NK-92 treated with Interleukin-12 subunit alpha and Interleukin-12 subunit beta, amount 100 ng/mL, for 24 hours (cell line): Measurements from ENCODE around the gene FMNL2.

Experiments
- DNase-seq: peaks from one replicate; lab custom pipeline; 2025; lab: John Stamatoyannopoulos, UW

Gene FMNL2

DNA sequence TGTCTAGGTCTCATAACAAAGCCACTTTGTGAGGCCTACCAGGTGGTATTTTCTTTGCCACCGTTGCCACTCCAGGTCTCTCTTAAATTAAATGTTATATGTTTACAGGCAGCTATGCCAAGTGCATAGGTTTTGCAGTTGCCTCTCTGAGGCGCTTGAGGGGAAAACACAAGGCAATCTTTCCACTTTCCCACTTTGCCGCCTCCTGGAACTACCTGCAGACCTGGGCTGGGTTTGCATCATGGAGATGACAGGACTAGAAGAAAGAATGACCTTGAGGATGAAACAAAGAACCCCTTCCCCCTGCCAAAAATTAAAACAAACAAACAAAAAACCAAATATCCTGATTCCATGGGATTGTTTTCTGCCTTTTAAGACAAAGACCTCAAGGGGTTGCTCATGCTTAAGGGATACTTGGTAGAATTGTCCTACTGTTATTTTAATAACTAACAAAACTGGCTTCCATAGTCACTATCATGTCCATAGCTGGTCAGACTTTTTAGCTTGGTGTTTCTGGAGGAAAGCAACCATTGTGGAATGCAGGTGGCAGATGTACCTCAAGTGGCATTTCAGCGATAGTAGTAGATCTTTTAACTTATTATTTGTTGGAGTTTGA, 222.4 kb downstream of the FMNL2 start:
- no peak for DNase-seq

DNA sequence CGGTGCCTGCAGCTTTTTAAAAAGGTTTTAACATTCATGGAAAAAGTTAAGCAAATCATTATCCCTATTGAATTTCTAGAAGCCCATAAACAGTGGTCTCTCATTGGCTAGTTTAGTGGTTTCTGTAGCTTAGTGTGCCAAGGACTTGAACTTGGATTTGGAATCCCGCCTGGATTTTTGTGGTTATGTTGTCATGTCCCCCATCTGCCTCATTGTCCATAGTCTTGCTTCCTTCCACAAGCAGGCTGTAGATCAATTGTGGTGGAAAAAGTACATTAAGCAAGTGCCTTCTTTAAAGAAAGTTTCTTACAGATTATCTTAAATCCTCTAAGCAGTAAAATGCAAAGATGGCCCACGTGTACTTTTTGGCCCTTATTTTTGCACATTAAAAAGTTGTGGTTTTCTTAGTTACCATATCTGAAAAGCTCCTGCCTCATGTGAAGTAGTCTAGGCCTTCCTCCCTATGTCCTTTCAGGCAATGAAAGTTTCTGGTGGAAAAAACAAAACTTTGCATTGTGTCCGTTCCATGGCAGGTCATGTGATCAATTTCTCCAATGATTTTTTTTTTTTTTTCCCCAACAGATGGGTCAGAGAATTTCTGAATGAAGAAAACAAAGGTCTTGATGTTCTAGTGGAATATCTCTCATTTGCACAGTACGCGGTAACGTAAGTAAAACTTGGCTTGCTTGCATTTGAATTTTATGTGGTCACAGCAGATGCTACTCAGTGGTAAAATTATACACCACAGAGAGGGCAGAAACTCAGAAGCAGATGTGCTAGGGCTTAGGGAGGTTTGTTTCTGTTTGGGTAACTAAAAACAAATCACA, 223.4 kb downstream of the FMNL2 start:
- no peak for DNase-seq

DNA sequence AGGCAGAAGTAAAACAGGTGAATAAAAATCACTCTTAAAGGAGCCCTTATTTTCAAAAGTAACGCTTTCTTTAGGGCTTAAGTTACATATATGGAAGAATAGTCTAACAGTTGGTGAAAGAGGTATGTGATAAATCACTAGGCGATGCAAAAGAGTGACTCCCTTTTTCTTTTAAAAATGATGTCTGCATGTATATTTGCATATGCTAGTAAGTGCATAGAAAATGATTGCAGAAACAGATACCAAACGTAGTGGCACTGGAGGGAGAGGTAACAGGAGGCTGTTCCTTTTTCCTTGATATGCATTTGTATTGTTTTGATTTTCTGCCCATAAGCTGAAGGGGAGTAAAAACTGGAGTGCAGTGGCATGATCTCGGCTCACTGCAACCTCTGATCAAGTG, 224.0 kb downstream of the FMNL2 start:
- DNase-seq, result no peak

DNA sequence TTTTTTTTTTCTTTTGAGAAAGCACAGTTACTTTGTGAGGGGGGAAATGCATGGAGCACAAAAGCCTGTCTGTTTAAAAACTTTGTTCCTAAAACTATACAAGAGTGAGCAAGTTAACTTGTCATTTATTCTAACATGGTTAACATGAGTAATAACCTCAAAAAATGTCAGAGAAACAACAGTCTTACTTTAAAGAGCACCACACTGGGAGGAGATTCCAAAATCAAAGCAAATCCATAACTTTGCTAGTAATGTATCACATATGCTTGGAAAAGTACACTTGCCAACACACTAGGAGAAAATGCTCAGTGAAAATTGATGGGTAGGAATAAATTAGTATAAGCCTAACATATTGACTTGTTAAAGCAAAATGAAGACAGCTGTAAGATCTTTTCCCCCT, 225.2 kb downstream of the FMNL2 start:
- DNase-seq, result no peak

DNA sequence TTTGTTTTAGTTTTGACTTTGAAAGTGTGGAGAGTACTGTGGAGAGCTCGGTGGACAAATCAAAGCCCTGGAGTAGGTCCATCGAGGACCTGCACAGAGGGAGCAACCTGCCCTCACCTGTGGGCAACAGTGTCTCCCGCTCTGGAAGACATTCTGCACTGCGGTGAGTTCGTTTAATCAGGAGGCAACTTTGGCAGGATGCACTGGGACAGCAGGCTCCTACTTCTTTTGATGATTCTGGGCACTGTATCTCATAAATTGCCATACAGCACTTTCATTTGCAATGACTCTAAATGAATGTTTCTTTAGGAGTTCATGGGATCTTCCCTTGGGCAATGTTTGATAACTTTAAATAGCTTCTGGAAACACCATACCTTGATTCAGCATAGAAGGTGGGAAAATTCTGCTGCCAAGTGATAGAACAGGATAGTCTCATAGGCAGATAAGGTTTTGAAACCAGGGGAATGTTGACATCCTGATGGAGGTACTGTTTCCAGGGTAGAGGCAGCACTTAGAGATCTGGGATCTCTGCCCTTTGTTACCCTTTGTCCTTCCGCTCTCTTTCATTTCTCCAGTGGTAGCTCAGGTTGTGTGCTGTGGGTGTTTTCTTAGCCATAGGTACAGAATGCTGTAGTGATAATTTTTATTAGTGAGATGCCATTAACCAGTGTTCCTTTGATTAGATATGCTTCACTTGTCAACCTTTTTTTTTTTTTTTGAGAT, 226.1 kb downstream of the FMNL2 start:
- no peak for DNase-seq

DNA sequence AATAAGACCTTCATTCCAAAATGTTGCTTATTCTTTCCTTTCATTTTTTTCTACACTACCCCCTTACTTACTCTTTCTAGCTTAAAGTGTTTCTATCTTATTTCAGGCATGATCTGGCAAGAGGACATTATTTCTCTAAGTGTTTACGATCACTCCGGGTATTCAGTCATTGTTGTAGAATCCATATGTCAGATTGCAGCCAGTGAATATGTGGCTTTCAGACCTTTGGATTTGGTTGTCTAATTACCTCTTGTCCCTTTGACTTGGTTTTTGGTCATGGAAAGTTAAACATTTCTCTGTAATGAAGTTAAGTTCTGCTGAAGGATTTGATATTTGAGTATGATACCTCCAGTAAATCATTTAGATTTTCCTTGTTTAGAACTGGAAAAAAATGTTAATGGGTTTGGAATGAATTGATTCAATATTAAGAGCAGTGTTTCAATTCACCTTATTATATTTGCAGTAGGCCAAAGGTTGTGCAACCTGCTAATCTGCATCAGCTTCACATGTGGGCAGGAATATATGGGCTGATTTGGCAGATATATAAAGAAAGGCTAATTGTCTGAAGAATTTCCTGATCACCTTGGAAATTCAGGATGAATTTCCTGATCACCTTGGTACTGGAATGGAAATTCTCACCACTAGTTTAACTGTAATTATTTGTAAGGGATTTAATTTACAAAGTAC, 227.4 kb downstream of the FMNL2 start:
- no peak for DNase-seq

DNA sequence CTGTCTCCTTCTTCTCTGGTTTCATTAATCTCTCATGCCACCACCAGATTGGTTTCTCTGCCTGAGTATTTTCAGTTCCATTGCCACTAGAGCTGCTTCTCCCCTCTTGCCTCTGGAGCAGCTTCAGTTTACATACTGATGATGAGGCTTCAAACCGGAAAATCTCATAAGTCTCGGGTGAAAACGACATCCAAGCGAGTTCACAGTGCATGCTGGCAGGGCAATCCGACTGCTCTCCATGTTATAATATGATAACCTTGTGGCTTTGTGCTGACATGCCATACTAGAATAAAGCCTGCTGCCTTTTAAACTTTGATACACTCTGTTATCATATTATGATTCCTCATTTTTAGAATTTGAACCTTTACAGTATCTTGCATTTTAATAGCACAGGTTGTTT, 228.8 kb downstream of the FMNL2 start:
- DNase-seq, result no peak

DNA sequence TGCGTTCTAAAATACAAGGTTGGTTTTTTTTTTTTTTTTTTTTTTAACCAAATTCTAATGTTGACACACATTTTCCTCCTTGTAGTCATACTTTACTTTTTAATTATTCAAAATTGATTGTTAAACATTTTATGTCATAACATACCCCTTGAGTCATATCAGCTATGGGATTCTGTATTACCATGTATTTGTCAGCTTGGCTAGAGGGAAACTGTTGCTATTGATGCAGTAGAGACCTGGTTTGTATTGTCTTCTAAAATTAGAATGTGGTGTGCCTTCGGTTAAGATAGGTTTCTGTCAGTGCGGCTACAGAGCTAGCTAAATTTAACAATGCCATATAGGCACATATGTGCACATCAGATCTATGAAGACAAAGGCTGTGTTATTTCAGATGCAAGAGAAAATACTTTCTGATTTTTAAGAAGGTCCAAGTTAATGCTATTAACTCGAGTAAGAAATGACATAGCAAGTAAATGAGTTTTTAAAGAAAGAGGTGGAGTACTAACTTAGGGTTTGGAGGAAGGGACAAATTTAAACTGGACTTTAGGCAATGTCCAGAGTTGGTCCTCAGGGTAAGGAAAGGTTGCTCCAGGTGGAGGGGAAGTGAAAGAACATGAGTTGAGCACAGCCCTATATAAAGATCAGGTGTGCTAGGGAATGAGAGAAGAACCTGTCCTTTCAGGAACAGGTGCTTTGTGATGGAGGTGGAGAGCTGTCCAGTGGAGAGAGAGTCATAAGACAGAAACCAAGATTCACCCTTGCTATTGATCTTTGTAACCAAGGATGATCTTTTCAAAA, 230.0 kb downstream of the FMNL2 start:
- no peak for DNase-seq

DNA sequence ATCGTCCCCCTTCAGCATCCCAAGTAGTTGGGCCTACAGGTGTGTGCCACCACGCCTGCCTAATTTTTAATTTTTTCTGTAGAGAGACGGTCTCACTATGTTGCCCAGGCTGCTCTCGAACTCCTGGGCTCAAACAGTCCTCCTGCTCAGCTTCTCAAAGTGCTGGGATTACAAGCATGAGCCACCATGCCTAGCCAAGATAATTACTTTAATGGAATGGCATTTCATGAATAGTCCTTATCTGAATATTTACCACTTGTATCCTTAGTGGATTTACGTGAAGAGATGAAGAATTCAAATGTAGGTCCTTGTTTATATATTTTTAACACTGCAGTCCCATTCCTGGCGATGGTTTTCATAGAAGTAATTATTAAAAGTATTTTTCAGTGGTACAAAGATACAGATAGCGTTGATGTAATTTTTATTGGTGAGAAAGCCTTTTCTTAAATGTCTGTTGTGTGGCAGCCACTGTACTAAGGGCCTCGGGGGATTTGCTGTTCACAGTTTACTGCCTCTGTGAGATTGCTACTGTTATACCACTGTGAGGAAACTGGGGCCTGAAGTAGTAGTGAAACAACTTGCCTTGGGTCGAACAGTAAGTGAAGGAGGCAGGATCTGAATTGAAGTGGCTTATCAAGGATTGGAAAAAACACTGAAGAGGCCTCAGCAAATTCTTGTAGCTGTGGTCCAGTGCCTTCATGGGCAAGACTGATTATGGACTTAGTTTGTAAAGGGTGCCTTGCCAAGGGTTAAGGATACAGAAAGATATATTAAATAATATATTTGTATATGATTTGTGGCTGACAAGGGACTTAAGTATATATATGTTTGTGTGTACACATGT, 231.1 kb downstream of the FMNL2 start:
- DNase-seq, result no peak

DNA sequence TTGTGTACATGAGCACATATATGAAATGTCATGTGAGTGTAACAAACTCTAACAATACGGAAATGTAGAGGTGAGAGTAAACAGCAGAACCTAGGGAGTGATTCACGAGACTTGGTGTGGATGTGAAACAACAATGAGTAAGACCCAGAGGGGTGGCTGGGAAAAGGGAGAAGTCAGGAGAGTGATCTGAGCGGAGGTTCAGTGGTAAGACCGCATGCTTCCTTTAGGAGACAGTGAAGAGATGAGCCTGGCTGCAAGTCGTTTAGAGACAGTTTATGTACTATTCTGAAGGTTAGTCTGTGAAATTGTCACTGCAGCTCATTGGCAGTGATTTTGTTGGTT, 231.7 kb downstream of the FMNL2 start:
- DNase-seq, result no peak

DNA sequence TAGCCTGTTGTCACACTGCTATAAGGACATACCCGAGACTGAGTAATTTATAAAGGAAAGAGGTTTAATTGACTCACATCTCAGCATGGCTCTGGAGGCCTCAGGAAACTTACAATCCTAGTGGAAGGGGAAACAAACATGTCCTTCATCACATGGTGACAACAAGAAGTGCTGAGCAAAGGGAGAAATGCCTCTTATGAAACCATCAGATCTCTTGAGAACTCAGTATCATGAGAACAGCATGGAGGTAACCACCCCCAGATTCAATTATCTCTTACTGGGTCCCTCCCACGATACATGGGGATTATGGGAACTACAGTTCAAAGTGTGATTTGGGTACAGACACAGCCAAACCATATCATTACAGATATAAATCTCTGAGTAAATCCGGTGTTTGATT, 233.6 kb downstream of the FMNL2 start:
- DNase-seq, result no peak

DNA sequence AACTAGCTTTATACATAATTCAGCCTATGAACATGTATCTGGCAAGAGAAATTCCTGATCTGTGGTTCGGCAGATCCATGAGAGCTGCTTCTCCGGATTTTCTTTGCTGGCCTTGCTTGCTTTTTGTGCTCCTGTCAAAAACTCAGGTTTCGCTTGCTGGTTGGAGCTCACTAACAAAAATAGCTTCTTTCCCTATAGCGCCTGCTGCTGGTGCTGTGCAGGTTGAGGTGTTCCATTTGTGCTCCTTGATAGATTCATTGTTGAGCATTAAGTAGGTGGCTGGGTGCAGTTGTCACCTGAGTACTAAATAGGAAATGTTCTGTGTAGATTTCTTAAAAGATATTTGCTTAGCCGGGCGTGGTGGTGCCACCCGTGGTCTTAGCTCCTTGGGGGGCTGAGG, 234.2 kb downstream of the FMNL2 start:
- no peak for DNase-seq

DNA sequence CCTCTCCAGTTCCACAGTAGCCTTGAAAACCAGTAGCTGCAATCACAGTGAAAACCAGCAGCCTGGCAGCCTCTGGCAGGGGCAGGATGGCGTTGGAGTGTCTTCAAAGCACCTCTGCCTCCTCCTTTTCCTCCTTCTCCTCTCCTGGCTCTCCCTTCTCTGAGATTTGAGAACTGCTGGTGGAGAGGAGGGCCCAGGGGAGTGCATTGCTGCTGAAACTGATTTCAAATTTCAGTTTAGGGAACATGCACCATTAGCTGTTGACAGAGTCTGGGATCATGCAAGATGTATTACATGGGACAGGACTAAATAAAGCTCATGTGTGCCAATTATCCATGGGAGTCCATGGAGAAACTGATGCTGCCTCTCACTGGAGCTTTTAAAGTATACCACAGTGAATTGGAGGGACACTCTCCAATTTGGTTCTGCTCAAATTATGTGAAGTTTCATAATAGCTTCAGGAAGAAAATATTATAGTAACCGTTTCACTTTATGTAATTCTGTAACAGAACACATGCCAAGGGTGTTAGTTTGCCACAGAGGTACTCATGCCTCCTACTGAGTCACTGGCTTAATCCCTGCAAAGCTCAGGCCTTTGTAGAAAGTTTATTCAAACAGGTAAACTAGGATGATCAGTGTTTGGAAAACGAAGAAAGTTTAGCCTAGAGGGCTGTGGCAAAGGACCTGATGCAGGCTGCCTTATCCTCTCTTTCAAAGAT, 236.2 kb downstream of the FMNL2 start:
- DNase-seq, result no peak

DNA sequence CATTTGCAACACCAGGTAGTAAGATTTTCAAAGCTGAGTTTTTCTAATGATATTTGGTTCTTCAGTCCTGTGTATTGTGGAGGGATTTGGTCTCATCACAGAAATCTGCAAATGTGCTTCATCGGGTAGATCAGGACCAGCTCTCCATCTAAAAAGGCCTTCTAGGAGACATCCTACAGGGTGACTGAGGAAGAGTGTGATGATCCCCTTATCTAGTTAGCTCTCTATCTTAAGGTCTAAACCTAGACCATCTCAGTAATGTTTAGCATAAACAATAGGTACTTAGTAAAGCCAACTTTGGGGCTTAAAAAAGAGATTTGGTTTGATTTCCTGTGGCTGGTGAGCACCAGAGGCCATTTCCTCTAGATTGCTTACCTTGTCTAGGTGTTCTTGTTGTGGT, 237.1 kb downstream of the FMNL2 start:
- DNase-seq, result no peak

DNA sequence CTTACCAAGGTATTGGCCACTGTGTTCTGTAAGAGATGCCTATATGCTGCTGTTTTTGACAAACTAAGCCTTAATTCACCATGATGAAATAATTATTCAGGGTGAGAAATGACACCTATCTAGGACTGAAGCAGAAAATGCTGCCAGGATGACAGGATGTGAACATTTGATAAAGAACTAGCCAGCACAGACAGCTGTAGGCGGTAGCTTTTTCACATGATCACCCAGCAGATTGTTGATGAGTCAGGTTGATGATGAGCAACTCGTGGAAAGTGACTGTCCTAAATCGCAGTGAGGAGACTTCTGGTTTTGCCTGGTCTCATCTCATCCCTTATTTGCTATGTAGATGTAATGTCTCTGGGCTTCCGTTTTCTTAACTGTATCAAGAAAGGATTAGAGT, 238.2 kb downstream of the FMNL2 start:
- peak; percentile 17 for DNase-seq

DNA sequence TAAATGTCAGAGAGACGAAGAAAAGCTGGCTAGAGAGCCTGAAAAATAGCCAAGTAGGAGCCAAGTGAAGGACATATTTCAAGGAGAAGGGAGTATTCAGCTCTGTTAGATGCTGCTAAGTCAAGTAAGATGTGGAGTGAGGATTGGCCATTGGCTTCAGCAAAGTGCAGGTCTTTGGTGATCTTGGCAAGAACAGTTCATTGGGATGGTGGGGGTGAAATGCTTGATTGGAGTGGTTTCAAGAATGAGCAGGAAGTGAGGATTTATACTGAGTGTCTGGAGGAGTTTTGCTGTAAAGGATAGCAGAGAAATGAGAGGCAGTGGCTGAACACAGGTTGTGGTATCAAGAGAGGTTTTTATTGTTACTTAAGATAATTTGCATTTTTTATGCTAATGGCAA, 242.6 kb downstream of the FMNL2 start:
- DNase-seq, result no peak

DNA sequence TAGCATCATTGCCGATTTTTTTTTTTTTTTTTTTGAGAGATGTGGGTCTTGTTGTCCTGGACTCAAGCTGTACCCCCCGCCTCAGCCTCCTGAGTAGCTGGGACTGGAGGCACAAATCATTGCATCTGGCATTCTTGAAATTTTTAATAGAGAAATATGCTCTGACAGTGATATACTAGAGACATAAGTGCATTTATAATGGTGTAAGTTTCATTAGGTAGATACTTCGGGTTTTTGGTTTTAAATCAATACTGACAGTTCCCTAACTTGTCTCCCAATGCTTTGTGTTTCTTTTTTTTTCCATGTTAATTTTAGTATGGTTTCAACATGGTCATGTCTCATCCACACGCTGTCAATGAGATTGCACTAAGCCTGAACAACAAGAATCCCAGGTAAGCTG, 243.6 kb downstream of the FMNL2 start:
- no peak for DNase-seq

DNA sequence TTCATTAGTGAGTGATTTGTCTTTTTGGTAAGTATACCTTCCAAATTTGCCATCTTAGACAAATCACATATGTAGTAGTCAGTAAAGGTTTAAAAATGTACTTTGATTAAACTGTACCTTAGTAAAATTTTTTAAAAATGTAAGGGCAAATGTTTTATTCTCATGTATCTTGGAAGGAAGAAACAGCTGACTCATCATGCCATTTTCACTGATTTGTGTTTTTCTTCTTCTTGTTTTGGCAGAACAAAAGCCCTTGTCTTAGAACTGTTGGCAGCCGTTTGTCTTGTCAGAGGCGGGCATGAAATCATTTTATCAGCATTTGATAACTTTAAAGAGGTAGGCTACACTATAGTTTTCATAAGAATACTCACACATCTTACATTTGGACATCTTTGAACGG, 245.7 kb downstream of the FMNL2 start:
- DNase-seq, result no peak

DNA sequence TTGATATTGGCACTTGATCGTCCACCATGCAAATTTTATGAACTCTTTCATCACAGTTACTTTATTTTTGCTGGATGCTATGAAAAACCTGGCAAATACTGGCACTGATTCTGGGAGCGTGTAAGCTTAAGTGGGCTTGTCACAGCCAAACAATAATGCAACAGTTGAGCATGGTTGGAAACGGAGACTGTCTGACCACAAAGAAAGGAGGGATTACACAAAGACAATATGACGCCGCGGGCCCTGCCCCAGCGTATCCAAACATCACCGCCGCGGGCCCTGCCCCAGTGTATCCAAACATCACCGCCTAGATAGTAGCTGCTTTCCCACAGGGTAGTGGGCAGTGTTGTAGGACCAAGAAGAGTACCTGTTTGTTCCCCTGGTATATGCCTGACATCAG, 246.4 kb downstream of the FMNL2 start:
- no peak for DNase-seq

DNA sequence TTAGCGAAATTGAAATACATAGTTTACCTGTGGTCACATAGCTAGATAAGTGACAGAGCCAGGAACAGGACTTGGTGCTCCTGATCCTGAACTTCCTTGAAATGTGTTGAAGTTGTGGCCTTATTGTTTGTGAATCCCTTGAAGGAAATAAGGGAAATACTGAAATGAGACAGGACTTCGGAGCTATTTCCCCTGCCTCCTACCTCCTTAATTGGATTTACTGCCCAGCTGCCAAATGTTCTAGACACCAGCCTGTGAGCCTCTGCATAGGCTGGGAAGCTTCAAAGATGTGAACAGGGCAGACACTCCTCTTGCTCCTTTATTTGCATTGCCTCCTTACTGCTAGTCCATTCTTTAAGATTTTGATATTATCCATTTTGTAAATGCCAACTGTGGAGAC, 247.1 kb downstream of the FMNL2 start:
- no peak for DNase-seq
